HL-60 (cell line): ENCODE results near the gene ABCB1.

ENCODE experiments used
- DNase-seq, 2 experiments: peaks; one replicate each; pipeline ENCODE4 v3.0.0-alpha.2; 2010 to 2020; ENCODE audit warnings: low read depth in 1 of 2, low spot score in 1 of 2
- H3K27ac ChIP-seq: fragments of 250-450 bp; sonication (Bioruptor Pico); replicated peaks from 2 replicates; pipeline ENCODE4 v1.5.1; 2020; ENCODE audit warnings: mild to moderate bottlenecking, moderate library complexity
- H3K27me3 ChIP-seq: fragments of 250-450 bp; sonication (Bioruptor Pico); 2 replicates; pipeline ENCODE4 v1.5.1; 2021; ENCODE audit warnings: mild to moderate bottlenecking, moderate library complexity; ENCODE audit not compliant: insufficient read depth, poor library complexity, severe bottlenecking
- H3K4me3 ChIP-seq: replicated peaks from 2 replicates; pipeline ENCODE4 v1.5.1; 2011; ENCODE audit warnings: mild to moderate bottlenecking, control low read depth, low read length; ENCODE audit not compliant: insufficient read depth
- GABPA ChIP-seq: IDR thresholded peaks from 2 replicates; pipeline ENCODE4 v1.6.1; 2012; ENCODE audit warnings: low read depth
- POLR2AphosphoS5 ChIP-seq: IDR thresholded peaks from 2 replicates; pipeline ENCODE4 v1.6.1; 2012; ENCODE audit warnings: low read depth
- SPI1 ChIP-seq: IDR thresholded peaks from 2 replicates; pipeline ENCODE4 v1.6.1; 2012; ENCODE audit warnings: low read depth, mild to moderate bottlenecking, borderline replicate concordance
- TF ChIP-seq, protein P1 (sequence below): IDR thresholded peaks from 2 replicates; pipeline ENCODE4 v1.6.1; 2012; ENCODE audit warnings: low read depth; ENCODE audit not compliant: insufficient replicate concordance
- TF ChIP-seq, protein P2 (sequence below): IDR thresholded peaks from one replicate; pipeline ENCODE4 v1.5.1; 2011; ENCODE audit warnings: low read length, control low read depth, inconsistent platforms; ENCODE audit not compliant: insufficient read depth

ABCB1 gene

GRCh38 chr7:87476179-87476557 lies 124.5 kb downstream of the ABCB1 start:
- TF ChIP-seq, protein P1, sequence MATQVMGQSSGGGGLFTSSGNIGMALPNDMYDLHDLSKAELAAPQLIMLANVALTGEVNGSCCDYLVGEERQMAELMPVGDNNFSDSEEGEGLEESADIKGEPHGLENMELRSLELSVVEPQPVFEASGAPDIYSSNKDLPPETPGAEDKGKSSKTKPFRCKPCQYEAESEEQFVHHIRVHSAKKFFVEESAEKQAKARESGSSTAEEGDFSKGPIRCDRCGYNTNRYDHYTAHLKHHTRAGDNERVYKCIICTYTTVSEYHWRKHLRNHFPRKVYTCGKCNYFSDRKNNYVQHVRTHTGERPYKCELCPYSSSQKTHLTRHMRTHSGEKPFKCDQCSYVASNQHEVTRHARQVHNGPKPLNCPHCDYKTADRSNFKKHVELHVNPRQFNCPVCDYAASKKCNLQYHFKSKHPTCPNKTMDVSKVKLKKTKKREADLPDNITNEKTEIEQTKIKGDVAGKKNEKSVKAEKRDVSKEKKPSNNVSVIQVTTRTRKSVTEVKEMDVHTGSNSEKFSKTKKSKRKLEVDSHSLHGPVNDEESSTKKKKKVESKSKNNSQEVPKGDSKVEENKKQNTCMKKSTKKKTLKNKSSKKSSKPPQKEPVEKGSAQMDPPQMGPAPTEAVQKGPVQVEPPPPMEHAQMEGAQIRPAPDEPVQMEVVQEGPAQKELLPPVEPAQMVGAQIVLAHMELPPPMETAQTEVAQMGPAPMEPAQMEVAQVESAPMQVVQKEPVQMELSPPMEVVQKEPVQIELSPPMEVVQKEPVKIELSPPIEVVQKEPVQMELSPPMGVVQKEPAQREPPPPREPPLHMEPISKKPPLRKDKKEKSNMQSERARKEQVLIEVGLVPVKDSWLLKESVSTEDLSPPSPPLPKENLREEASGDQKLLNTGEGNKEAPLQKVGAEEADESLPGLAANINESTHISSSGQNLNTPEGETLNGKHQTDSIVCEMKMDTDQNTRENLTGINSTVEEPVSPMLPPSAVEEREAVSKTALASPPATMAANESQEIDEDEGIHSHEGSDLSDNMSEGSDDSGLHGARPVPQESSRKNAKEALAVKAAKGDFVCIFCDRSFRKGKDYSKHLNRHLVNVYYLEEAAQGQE, result no peak
- TF ChIP-seq POLR2AphosphoS5, result no peak
- TF ChIP-seq SPI1, result no peak
- TF ChIP-seq, protein P2, sequence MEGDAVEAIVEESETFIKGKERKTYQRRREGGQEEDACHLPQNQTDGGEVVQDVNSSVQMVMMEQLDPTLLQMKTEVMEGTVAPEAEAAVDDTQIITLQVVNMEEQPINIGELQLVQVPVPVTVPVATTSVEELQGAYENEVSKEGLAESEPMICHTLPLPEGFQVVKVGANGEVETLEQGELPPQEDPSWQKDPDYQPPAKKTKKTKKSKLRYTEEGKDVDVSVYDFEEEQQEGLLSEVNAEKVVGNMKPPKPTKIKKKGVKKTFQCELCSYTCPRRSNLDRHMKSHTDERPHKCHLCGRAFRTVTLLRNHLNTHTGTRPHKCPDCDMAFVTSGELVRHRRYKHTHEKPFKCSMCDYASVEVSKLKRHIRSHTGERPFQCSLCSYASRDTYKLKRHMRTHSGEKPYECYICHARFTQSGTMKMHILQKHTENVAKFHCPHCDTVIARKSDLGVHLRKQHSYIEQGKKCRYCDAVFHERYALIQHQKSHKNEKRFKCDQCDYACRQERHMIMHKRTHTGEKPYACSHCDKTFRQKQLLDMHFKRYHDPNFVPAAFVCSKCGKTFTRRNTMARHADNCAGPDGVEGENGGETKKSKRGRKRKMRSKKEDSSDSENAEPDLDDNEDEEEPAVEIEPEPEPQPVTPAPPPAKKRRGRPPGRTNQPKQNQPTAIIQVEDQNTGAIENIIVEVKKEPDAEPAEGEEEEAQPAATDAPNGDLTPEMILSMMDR, result no peak
- no peak for TF ChIP-seq GABPA
- peaks cover 37% of the 10 kb centered on the region for H3K27me3 ChIP-seq
- H3K4me3 ChIP-seq, result no peak overlapping the region
- H3K27ac ChIP-seq, result no peak overlapping the region
- DNase-seq, result no peak

- TF ChIP-seq, protein P2, result no peak
- TF ChIP-seq POLR2AphosphoS5 (no peak), SPI1 (no peak), GABPA (no peak)
- TF ChIP-seq, protein P1, result no peak
- H3K27ac ChIP-seq, result no peak within 1 kb of the TSS
- H3K4me3 ChIP-seq, result peak within 1 kb of the TSS; percentile 24
- peaks cover 37% of the 10 kb centered on the region for H3K27me3 ChIP-seq
- no peak for DNase-seq
Observed at GRCh38 chr7:87475359-87476178, 125.1 kb downstream of the ABCB1 start, which contains the start of gene ABCB4. TSS of gene ABCB4 (minus strand) at chr7:87475680. CDS start at chr7:87475465, 215 bp downstream.

DNA sequence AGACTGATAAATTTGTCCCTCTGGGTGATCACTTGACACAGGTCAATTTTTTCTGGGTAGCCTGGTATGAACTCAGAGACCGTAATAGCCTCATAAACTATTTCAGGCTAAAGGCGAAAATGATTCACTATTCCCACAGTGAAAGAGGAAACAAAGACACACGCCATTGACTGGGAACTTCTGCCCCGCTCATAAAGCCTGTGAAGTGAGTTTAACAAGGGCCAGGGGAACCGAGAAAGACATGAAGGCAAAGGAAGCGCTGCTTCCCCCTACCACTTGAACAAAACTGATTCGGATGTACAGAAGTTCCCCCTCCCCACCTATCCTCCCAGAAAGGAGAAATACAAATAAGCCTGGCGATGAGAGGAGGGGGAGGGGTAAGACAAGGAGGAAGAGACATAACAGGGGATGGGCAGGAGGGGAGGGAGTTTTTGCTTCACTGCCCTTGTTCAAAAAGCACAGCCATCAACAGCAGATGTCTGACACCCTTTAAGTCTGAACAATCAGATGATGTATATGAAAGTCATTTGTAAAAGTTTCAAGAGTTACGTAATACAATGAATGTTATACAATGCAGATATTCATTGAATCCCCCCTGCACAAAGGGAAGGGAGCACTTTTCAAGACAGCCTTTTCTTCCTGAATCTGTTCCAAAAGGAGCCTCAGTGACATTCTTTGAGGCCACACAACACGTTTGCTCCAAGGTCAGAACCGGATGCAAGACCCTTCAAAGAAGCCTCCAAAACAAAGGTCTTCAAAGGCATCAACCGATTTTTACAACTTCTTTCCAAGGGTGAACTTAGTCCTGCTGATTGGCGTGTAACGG lies 125.9 kb downstream of the ABCB1 start:
- H3K4me3 ChIP-seq, result peak overlapping the region; percentile 24
- DNase-seq, result peak; percentile 13 to 25
- no peak overlapping the region for H3K27ac ChIP-seq

More for the DNA sequence above, 125.9 kb downstream of the ABCB1 start:
- TF ChIP-seq GABPA (no peak), SPI1 (no peak), POLR2AphosphoS5 (no peak)
- TF ChIP-seq, protein P2, result no peak
- TF ChIP-seq, protein P1, result no peak
- peaks cover 37% of the 10 kb centered on the region for H3K27me3 ChIP-seq
